HG02884 (cell line): ENCODE data around the gene SLC8A3.
"Not testable (repeated sequence)": the region's sequence is repeated elsewhere in the genome, so short reads cannot be mapped to it uniquely, and the experiment has no call there.

Experiments used
- ATAC-seq: cut with Tn5 transposase; IDR thresholded peaks from one replicate; pipeline ENCODE4 v1.9.1; 2021; ENCODE audit warnings: mild to moderate bottlenecking, moderate library complexity; ENCODE audit not compliant: unreplicated experiment

Gene SLC8A3, protein sequence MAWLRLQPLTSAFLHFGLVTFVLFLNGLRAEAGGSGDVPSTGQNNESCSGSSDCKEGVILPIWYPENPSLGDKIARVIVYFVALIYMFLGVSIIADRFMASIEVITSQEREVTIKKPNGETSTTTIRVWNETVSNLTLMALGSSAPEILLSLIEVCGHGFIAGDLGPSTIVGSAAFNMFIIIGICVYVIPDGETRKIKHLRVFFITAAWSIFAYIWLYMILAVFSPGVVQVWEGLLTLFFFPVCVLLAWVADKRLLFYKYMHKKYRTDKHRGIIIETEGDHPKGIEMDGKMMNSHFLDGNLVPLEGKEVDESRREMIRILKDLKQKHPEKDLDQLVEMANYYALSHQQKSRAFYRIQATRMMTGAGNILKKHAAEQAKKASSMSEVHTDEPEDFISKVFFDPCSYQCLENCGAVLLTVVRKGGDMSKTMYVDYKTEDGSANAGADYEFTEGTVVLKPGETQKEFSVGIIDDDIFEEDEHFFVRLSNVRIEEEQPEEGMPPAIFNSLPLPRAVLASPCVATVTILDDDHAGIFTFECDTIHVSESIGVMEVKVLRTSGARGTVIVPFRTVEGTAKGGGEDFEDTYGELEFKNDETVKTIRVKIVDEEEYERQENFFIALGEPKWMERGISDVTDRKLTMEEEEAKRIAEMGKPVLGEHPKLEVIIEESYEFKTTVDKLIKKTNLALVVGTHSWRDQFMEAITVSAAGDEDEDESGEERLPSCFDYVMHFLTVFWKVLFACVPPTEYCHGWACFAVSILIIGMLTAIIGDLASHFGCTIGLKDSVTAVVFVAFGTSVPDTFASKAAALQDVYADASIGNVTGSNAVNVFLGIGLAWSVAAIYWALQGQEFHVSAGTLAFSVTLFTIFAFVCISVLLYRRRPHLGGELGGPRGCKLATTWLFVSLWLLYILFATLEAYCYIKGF

DNA sequence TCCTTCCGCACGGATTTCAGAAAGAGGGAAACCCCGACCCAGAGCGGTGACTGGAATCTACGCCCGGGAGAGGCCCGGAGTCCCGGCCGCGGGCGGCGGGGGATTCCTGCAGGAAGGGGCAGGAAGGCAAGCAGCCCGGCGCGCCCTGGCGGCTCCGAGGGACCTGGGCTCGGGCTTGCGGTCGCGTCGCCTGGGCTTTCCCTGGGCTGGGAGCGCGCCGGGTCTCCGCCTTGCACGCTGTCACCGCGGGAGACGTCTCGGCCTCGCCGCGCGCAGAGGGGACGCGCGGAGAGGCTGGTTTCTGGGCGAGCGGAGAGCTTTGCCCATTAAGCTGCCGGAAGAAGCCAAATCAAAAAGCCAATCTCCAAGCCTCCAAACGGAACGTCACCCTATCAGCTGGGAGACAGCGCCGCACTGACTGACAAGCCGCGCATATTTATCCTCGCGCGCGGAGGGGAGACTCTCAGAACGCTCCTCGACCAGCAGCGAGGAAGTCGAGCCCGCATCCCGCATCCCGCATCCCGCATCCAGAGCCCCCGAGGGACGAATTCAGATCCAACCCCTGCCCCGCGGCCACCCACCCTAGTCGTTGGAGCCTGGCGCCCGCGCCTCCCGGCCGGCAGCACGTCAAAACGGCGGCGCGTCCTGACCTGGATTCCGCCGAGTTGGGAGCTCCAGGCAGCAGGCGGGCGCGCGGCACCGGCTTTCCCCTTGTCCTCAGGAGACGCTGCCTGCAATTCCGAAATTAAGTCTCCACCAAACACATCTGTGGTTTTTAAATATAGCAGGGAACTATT is at the start of gene SLC8A3:
Gene SLC8A3 (minus strand): TSS at position 293 of the 797 bp plus-strand sequence. CDS start 20,529 bp downstream, outside the sequence.
- no peak for ATAC-seq

- no peak for ATAC-seq
Measured at GRCh38 chr14:70237710-70238109, 49.0 kb upstream of the SLC8A3 start.

GRCh38 chr14:70234066-70234950 is 45.6 kb upstream of the SLC8A3 start:
- no peak for ATAC-seq

DNA sequence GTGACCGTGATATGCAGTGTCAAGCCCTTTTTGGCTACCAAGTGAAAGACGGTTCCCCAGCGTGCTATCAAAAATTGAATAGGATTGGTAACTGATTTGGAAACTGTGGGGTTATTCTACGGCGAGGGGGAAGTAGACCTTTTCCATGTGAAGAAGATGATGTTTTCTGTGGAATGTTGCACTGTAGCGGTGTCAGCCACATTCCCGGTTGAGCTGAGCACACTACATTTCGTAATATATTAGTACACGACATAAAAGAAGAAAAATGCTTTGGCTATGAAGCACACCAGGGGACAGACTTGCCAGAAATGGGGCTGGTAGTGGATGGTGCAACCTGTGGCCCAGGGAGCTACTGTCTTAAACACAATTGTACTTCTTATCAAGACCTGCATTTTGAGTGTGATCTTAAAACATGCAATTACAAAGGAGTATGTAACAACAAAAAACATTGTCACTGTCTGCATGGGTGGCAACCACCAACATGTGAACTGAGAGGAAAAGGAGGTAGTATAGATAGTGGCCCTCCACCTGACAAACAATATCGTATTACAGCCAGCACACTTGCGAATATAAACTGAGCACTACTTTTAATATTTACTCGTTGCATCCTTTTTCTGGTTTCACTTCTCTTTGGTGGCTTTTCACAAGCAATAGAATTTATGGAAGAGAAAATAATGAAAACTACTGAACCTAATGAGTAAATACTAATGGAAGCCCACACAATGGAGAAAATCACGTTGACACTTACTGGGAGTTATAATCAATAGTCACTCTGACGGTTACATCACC is 43.2 kb upstream of the SLC8A3 start:
- ATAC-seq: not testable (repeated sequence)

GRCh38 chr14:70229877-70230640 is 41.3 kb upstream of the SLC8A3 start:
- ATAC-seq: not testable (repeated sequence)

GRCh38 chr14:70213721-70214282 is 25.1 kb upstream of the SLC8A3 start:
- ATAC-seq: no peak

DNA sequence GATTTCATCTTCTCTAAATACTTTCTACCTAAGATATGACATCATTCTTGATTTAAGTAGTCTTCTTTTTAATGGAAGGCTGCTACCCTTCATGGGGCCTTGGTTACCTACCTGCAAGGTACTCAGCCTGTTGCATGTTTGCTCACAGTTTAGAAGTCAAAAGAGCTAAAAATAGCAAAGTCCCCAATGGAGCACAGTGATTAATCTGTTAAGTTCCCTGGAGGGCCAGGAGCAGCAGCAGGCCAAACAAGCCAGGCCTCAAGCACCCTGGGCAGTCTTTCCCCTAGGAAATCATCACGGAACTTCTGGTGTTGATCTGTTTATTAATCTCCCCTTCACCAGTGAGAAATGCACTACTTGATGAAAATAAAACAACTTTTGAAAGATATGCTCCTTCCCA is 24.0 kb upstream of the SLC8A3 start:
- ATAC-seq: no peak

GRCh38 chr14:70208380-70208779 is 19.6 kb upstream of the SLC8A3 start:
- ATAC-seq: no peak

DNA sequence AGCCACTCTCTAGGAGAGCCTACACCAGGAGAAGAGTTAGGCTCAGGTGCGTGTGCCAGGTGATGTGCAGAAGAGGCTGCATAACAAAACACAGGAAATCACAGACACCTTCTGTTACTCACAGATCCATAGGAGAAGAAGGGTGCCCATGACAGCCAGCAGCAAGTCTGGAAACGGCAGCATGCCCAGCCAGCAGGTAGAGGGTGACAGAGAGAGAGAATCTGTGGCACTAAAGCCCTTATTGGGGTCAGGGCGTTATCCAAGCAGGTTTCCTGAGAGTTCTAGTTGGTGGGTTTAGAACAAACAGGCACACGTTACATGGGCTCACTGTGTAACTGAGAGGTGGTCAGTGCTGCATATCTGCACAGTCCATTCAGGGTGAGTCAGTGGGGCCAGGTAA is 14.9 kb upstream of the SLC8A3 start:
- ATAC-seq: no peak

DNA sequence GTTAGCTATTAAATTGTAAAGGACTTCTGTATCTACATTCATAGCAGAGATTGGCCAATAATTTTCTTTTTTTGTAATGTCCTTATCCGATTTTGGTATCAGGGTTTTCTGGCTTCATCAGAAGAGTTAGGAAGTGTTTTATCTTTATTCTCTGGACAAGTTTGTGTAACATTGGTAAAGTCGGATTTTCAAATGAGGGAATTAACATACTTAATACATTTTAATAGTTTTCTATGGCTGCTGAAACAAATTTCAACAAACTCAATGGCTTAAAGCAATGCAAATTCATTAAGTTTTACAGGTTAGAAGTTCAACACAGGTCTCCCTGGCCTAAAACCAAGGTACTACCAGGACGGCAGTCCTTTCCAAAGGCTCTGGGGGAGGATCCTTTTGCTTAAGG is 13.2 kb upstream of the SLC8A3 start:
- ATAC-seq: no peak

DNA sequence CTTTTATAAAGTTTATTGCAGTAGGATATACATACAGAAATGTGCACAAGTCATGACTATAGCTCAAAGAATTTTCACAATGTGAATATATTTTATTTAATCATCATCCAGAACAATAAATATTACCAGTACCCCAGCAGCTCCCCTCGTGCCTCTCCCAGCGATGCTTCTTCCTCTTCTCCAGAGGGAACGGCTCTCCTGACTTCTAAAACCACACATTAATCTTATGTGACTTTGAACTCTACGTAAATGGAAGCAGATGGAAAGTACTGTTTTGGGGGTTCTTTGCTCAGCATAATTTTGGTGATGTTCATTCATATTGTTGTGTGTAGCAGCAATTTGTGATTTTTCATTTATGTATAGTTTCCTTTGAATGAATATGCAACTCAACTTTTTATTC is 4.6 kb upstream of the SLC8A3 start:
- no peak for ATAC-seq

DNA sequence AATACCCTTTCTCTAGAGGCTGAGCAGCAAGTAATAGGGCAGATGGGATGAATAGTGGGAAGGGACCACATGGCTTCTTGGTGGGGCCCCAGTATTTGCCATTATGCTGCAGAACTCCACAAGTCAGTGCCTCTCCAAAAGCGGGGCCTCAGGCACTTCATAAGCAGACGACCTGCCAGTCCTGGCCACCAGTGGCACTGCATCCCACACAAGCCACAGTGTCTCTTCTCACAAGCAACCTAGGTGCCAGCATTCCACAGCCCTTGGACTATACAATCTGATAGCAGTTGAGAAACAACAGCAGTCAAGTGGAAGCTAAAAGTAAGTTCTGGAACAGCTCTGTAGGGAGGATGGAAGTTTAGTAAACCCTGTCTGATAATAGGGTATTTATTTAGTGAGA is 4.2 kb upstream of the SLC8A3 start:
- ATAC-seq: no peak

DNA sequence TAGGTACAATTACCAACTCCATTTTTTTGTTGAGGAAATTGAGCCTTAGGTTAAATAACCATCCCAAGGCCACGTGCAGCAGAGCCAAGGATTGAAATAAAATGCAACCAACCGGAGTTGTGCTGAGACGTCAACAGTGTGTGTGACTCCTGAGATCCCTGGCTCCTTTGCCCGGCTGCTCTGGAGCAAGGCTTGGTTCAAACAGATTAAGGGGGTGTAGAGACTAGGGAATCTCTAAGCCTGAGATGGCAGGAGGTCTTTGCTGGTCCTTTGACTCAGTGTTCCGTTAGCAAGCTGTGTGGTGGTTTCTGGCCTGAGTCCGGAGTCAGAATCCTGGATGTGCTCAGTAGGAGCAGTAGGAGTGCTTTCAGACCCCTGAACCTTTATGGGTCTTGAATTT is 1.4 kb upstream of the SLC8A3 start:
- no peak for ATAC-seq

DNA sequence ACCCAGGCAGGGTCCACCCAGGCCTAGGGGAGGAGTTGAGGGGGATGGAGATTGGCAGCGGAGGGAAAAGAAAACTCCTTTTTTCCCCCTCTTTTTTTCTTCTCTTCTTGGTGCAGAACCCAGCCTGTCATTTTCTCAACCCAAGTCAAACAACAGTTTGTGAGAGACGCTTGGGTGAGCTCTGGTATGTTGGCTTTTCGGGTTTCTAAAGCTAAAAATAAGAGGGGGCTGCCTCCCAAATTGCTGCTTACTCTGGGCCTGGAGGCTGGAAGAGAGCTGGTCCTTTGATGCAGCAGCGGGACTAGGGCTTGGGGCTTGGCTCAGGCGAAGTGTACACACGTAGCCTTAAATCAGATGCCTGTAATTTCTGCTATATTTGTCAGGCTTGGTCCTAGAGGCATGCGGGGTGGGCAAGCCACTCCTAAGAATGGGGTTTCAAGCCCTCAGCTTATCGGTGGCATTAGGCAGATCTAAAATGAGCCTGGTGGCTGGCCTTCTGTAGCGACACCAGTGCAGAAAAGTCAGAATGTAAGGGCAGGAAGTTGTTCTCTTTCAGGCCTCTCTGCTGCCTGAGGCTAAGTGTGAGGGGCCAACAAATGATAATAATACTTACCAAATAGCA is 816 bp upstream of the SLC8A3 start:
- no peak for ATAC-seq

DNA sequence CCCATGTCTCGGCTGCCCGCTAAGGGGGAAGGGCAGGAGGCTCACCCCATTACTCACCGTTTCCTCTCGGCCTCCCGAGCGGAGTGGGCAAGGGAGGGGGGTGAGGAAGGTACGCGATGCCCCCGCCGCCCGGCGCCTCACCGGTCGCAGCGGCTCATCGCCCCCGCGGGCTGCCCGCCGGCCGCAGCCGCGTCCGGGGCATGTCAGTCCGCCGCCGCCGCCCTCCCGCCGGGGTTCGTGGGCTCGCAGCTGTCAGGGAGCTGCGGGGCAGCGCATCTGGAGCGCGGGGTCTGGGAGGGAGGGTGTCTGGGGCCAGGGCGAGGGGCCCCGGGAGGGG is 461 bp downstream of the SLC8A3 start:
- no peak for ATAC-seq

- no peak for ATAC-seq
Measured at GRCh38 chr14:70186900-70187451, 1.8 kb downstream of the SLC8A3 start.

DNA sequence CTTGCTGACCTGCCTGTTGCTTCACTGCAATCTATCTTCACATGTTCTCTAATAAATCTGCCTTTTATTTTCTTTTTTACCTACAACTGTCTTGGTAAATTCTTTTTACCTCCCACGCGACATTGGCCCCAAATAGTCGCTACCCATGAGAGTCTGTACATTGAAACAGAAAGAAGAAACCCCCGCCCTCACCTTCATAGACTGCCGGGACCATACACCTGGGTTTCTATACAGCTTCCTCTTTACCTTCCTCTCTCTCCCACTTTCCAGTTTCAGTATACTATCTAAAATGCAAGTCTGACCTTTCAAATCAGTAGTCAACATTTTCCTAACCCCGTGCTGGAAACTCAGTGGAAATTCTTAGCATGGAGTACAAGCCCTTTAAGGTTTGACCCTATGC is 4.8 kb downstream of the SLC8A3 start:
- ATAC-seq: peak; percentile 64

- ATAC-seq: no peak
Measured at GRCh38 chr14:70181276-70181675, 7.5 kb downstream of the SLC8A3 start.
